Measurements from ENCODE around the gene RANBP3.

RANBP3 gene

GRCh38 chr19:5948752-5949564, 29.0 kb downstream of the RANBP3 start:
- DNase-seq (ENCODE audit: insufficient read length, low spot score) (no peak), FAIRE-seq (no peak)
- TF ChIP-seq, protein P1, sequence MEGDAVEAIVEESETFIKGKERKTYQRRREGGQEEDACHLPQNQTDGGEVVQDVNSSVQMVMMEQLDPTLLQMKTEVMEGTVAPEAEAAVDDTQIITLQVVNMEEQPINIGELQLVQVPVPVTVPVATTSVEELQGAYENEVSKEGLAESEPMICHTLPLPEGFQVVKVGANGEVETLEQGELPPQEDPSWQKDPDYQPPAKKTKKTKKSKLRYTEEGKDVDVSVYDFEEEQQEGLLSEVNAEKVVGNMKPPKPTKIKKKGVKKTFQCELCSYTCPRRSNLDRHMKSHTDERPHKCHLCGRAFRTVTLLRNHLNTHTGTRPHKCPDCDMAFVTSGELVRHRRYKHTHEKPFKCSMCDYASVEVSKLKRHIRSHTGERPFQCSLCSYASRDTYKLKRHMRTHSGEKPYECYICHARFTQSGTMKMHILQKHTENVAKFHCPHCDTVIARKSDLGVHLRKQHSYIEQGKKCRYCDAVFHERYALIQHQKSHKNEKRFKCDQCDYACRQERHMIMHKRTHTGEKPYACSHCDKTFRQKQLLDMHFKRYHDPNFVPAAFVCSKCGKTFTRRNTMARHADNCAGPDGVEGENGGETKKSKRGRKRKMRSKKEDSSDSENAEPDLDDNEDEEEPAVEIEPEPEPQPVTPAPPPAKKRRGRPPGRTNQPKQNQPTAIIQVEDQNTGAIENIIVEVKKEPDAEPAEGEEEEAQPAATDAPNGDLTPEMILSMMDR (IDR thresholded peaks at IDR 0.05; ENCODE audit: insufficient read depth, missing control alignments) = no peak

DNA sequence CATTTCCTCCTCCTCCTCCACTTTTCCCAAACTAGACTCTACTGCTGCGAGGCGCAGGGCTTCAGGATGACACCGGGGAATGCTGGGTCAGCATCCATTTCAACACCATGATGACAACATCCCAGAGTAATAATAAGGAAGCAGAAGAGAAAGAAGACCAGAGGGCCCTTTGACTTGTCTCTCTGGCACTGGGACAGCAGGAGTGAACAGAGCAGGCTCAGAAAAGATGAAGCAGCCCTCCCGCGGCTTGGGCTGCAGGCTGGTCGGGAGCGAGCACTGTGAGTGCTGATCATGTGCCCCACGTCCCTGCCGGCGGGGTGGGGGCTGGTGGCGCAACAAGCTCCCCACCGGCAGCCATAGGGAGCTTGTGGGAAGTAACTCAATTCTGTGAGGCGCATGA, 30.5 kb downstream of the RANBP3 start:
- TF ChIP-seq, protein P1 (IDR thresholded peaks at IDR 0.05; ENCODE audit: insufficient read depth, missing control alignments) = no peak
- FAIRE-seq = no peak
- no peak for DNase-seq (ENCODE audit: insufficient read length, low spot score)

DNA sequence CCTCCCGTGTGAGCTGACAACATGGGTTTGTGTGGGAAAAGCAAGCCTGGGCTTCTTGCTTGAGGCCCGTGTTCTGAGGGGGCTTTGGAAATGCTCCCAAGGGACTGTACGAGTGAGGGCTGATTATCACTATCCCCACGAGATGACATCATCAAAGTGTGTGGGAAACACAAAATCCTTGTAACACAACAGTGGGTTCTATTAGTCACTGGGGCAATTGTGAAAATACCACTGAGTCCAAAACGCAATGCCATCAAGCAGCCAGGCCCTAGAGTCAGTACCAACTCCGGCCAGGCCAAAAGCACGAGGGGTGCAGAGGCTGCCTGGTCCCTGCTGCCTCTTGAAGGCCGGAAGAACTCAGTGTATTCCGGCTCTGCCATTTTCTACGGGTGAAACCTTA, 34.3 kb downstream of the RANBP3 start:
- DNase-seq (ENCODE audit: insufficient read length, low spot score) = no peak
- FAIRE-seq = no peak
- TF ChIP-seq, protein P1 (IDR thresholded peaks at IDR 0.05; ENCODE audit: insufficient read depth, missing control alignments) = no peak

- TF ChIP-seq, protein P1 (IDR thresholded peaks at IDR 0.05; ENCODE audit: insufficient read depth, missing control alignments) = no peak
- no peak for DNase-seq (ENCODE audit: insufficient read length, low spot score)
- no peak for FAIRE-seq
Observed at GRCh38 chr19:5943045-5943444, 34.9 kb downstream of the RANBP3 start.

DNA sequence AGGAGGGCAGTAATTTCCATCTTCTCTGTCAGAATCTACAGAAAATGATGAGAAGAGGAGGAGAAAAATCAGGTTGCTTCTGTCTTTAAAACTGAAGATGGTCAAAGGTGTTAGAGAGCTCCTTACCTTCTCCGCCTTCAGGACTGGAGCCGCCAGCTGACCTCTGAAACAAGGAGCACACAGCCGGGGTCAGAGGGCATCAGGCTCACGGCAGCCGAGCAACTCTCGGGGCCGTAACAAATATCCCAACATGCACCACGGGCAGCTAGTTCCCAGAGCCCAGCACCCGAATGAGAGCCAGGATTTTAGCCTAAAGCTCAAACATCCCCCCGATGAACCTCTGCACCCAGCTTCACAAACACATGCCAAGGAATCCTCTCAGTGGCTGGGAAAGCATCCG, 36.3 kb downstream of the RANBP3 start:
- DNase-seq (ENCODE audit: insufficient read length, low spot score) (no peak), FAIRE-seq (no peak)
- TF ChIP-seq, protein P1 (IDR thresholded peaks at IDR 0.05; ENCODE audit: insufficient read depth, missing control alignments) = no peak

DNA sequence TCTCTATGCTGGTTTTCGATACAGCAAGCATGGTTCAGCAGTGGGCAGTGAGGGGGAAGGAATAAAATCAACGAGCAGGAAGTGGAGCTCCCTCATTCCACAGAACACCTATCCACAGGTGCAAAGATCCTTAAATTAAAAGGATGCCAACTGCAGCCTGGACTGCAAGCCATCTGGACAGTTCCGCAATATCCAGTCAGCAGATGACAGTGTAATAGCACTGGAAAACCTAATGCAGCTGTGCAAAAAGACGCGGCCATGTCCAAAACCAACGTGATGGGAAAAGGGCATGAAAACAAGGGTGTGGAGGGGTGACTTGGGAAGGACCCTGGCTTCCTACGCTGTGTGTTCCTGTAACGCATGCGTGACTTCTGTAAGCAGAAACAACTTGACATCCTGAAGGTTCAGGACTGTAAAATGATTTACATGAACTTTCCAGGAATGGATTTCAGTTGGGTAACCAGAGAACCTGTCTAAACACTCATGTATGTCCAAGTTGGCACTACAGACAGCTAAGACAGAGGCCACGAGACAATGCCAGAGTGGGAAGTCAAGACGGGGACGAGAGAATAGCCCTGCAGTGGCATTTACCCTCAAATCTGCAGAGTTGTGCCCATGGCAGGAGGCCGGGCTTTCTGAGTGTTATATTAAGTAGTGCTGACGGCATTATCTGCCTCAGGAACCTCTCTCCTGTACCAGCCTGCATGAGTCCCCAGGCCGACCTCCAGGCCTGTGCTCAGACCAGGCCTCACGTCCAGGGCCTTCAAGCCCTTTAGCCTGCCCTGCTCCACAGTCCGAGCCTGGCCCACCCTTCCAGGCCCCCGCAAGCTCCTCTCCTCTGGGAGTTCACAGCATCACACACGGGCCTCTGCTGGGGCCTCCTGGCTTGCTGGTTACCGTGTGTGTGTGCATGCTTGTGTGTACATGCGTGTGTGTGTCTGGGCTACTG, 37.4 kb downstream of the RANBP3 start:
- FAIRE-seq (no peak), DNase-seq (ENCODE audit: insufficient read length, low spot score) (no peak)
- TF ChIP-seq, protein P1 (IDR thresholded peaks at IDR 0.05; ENCODE audit: insufficient read depth, missing control alignments) = no peak

All from D721Med (cell line).